ENCODE data around the gene EFCAB9. TPM values are rescaled to one million over a fixed set of nuclear protein-coding genes. Genes with fewer than 3 reads are reported as not detected.

EFCAB9 gene
- polyA plus RNA-seq, 1 donor from 2014 or later = not detected

DNA sequence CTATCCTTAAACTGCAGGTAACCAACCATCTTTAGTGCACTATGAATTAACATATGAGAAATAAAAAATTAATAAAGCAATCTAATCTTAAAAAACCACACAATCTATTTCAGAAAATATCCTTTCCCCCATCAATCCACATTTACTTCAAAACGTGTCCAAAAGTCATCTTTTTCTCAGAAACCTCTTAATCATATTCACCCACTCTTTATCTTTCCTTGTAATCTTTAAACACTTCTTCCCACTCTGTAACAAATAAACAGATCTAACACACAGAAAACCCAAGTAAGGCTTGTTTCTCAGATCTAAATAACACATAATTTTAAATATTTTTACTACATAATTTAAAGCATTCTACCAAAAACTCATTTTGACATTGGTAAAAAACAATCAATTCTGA lies 44.4 kb downstream of the EFCAB9 start:
- Histone ChIP-seq H3K27ac (ENCODE audit: low read length) (no peak overlapping the region), H4K20me1 (ENCODE audit: insufficient read depth) (no peaks in the 10 kb centered on the region), H3K4me2 (ENCODE audit: low read length) (no peak overlapping the region), H3K27me3 (ENCODE audit: insufficient read depth, low read depth, low read length) (no peaks in the 10 kb centered on the region), H3K4me3 (ENCODE audit: low read length) (no peak overlapping the region), H2AFZ (ENCODE audit: low read depth, low read length) (no peak overlapping the region), H3K36me3 (ENCODE audit: insufficient read depth, low read length) (peaks cover 2% of the 10 kb centered on the region), H3F3A (ENCODE audit: insufficient read depth, low read length, poor library complexity, severe bottlenecking) (no peaks in the 10 kb centered on the region), H3K9me3 (ENCODE audit: low read length) (no peaks in the 10 kb centered on the region), H3K9me2 (ENCODE audit: insufficient read depth, low read length) (no peaks in the 10 kb centered on the region), H3K79me2 (replicated peaks; ENCODE audit: insufficient read depth, low read length) (peaks cover 69% of the 10 kb centered on the region), H3K9ac (ENCODE audit: low read length) (no peak overlapping the region)
- TF ChIP-seq EZH2 (IDR thresholded peaks at IDR 0.05; ENCODE audit: borderline replicate concordance, insufficient read depth, low read length, poor library complexity, severe bottlenecking) (no peak), POLR2AphosphoS5 (IDR thresholded peaks at IDR 0.05) (no peak), SMC3 (conservative IDR thresholded peaks at IDR 0.05; ENCODE audit: poor library complexity) (no peak), MXI1 (conservative IDR thresholded peaks at IDR 0.05; ENCODE audit: poor library complexity, severe bottlenecking) (no peak), TAF1 (IDR thresholded peaks at IDR 0.05; ENCODE audit: low read depth) (no peak), RAD21 (conservative IDR thresholded peaks at IDR 0.05) (no peak), EP300 (conservative IDR thresholded peaks at IDR 0.05; ENCODE audit: poor library complexity, severe bottlenecking) (no peak)
- TF ChIP-seq, protein P1, sequence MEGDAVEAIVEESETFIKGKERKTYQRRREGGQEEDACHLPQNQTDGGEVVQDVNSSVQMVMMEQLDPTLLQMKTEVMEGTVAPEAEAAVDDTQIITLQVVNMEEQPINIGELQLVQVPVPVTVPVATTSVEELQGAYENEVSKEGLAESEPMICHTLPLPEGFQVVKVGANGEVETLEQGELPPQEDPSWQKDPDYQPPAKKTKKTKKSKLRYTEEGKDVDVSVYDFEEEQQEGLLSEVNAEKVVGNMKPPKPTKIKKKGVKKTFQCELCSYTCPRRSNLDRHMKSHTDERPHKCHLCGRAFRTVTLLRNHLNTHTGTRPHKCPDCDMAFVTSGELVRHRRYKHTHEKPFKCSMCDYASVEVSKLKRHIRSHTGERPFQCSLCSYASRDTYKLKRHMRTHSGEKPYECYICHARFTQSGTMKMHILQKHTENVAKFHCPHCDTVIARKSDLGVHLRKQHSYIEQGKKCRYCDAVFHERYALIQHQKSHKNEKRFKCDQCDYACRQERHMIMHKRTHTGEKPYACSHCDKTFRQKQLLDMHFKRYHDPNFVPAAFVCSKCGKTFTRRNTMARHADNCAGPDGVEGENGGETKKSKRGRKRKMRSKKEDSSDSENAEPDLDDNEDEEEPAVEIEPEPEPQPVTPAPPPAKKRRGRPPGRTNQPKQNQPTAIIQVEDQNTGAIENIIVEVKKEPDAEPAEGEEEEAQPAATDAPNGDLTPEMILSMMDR (IDR thresholded peaks at IDR 0.05; ENCODE audit: poor library complexity, severe bottlenecking) = no peak
- TF ChIP-seq, protein P2, sequence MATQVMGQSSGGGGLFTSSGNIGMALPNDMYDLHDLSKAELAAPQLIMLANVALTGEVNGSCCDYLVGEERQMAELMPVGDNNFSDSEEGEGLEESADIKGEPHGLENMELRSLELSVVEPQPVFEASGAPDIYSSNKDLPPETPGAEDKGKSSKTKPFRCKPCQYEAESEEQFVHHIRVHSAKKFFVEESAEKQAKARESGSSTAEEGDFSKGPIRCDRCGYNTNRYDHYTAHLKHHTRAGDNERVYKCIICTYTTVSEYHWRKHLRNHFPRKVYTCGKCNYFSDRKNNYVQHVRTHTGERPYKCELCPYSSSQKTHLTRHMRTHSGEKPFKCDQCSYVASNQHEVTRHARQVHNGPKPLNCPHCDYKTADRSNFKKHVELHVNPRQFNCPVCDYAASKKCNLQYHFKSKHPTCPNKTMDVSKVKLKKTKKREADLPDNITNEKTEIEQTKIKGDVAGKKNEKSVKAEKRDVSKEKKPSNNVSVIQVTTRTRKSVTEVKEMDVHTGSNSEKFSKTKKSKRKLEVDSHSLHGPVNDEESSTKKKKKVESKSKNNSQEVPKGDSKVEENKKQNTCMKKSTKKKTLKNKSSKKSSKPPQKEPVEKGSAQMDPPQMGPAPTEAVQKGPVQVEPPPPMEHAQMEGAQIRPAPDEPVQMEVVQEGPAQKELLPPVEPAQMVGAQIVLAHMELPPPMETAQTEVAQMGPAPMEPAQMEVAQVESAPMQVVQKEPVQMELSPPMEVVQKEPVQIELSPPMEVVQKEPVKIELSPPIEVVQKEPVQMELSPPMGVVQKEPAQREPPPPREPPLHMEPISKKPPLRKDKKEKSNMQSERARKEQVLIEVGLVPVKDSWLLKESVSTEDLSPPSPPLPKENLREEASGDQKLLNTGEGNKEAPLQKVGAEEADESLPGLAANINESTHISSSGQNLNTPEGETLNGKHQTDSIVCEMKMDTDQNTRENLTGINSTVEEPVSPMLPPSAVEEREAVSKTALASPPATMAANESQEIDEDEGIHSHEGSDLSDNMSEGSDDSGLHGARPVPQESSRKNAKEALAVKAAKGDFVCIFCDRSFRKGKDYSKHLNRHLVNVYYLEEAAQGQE (IDR thresholded peaks at IDR 0.05; ENCODE audit: borderline replicate concordance) = no peak

DNA sequence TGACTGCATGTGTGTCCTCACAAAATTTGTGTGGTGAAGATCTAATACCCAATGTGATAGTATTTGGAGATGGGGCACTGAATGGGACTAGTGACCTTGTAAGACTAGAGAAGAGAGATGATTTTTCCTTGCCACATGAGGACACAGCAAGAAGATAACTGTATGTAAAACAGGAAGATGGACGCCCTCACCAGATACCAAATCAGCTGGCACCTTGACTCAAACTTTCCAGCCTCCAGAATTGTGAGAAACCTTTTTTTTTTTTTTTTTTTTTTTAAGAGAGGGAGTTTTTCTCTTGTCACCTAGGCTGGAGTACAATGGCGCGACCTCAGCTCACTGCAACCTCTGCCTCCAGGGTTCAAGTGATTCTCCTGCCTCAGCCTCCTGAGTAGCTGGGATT lies 49.3 kb downstream of the EFCAB9 start:
- no peak overlapping the region for H3K4me2 ChIP-seq (ENCODE audit: low read length)
- H3K27me3 ChIP-seq (ENCODE audit: insufficient read depth, low read depth, low read length) = no peaks in the 10 kb centered on the region
- no peaks in the 10 kb centered on the region for H3K9me2 ChIP-seq (ENCODE audit: insufficient read depth, low read length)
- H3F3A ChIP-seq (ENCODE audit: insufficient read depth, low read length, poor library complexity, severe bottlenecking) = no peaks in the 10 kb centered on the region
- H3K79me2 ChIP-seq (replicated peaks; ENCODE audit: insufficient read depth, low read length) = peaks cover 78% of the 10 kb centered on the region
- no peaks in the 10 kb centered on the region for H3K36me3 ChIP-seq (ENCODE audit: insufficient read depth, low read length)
- no peaks in the 10 kb centered on the region for H3K9me3 ChIP-seq (ENCODE audit: low read length)
- H2AFZ ChIP-seq (ENCODE audit: low read depth, low read length) = no peak overlapping the region
- H3K9ac ChIP-seq (ENCODE audit: low read length) = no peak overlapping the region
- H4K20me1 ChIP-seq (ENCODE audit: insufficient read depth) = no peaks in the 10 kb centered on the region
- no peak for TF ChIP-seq RAD21 (conservative IDR thresholded peaks at IDR 0.05)
- no peak for TF ChIP-seq TAF1 (IDR thresholded peaks at IDR 0.05; ENCODE audit: low read depth)
- TF ChIP-seq, protein P1 (IDR thresholded peaks at IDR 0.05; ENCODE audit: poor library complexity, severe bottlenecking) = no peak
- no peak for TF ChIP-seq EZH2 (IDR thresholded peaks at IDR 0.05; ENCODE audit: borderline replicate concordance, insufficient read depth, low read length, poor library complexity, severe bottlenecking)
- no peak for TF ChIP-seq SMC3 (conservative IDR thresholded peaks at IDR 0.05; ENCODE audit: poor library complexity)
- no peak for TF ChIP-seq POLR2AphosphoS5 (IDR thresholded peaks at IDR 0.05)
- TF ChIP-seq EP300 (conservative IDR thresholded peaks at IDR 0.05; ENCODE audit: poor library complexity, severe bottlenecking) = no peak
- no peak for TF ChIP-seq MXI1 (conservative IDR thresholded peaks at IDR 0.05; ENCODE audit: poor library complexity, severe bottlenecking)
- TF ChIP-seq, protein P2 (IDR thresholded peaks at IDR 0.05; ENCODE audit: borderline replicate concordance) = no peak
- H3K4me3 ChIP-seq (ENCODE audit: low read length) = no peak overlapping the region
- H3K27ac ChIP-seq (ENCODE audit: low read length) = no peak overlapping the region

Data from neural cell (in vitro differentiated cells).